ENCODE results near the gene SIAH2.

The SIAH2 gene

GRCh38 chr3:150773616-150774192, 10.7 kb upstream of the SIAH2 start:
- no peak for DNase-seq

GRCh38 chr3:150771600-150771999, 8.6 kb upstream of the SIAH2 start:
- no peak for DNase-seq

- DNase-seq: no peak
Measured at GRCh38 chr3:150770681-150771080, 7.7 kb upstream of the SIAH2 start.

- DNase-seq: no peak
Measured at GRCh38 chr3:150766742-150767141, 3.8 kb upstream of the SIAH2 start.

- no peak for DNase-seq
Measured at GRCh38 chr3:150765949-150766720, 3.2 kb upstream of the SIAH2 start.

- DNase-seq: no peak
Measured at GRCh38 chr3:150764967-150765366, 2.0 kb upstream of the SIAH2 start.

GRCh38 chr3:150764566-150764965, 1.6 kb upstream of the SIAH2 start:
- DNase-seq: no peak

- peak; percentile 47 for DNase-seq
Measured at GRCh38 chr3:150763841-150764483, 993 bp upstream of the SIAH2 start.

GRCh38 chr3:150762662-150763121, 277 bp downstream of the SIAH2 start:
- no peak for DNase-seq

GRCh38 chr3:150761831-150762661, 923 bp downstream of the SIAH2 start:
- DNase-seq: no peak

GRCh38 chr3:150760431-150761200, 2.4 kb downstream of the SIAH2 start:
- no peak for DNase-seq

- DNase-seq: no peak
Measured at GRCh38 chr3:150759947-150760346, 3.0 kb downstream of the SIAH2 start.

- no peak for DNase-seq
Measured at GRCh38 chr3:150759319-150759718, 3.6 kb downstream of the SIAH2 start.

- no peak for DNase-seq
Measured at GRCh38 chr3:150757768-150758167, 5.2 kb downstream of the SIAH2 start.

- no peak for DNase-seq
Measured at GRCh38 chr3:150757364-150757763, 5.6 kb downstream of the SIAH2 start.

GRCh38 chr3:150756491-150757059, 6.4 kb downstream of the SIAH2 start:
- DNase-seq: no peak

GRCh38 chr3:150755902-150756301, 7.1 kb downstream of the SIAH2 start:
- no peak for DNase-seq

- DNase-seq: no peak
Measured at GRCh38 chr3:150754896-150755295, 8.1 kb downstream of the SIAH2 start.

GRCh38 chr3:150751781-150752263, 11.1 kb downstream of the SIAH2 start:
- DNase-seq: no peak

- DNase-seq: no peak
Measured at GRCh38 chr3:150749255-150749654, 13.7 kb downstream of the SIAH2 start.

- no peak for DNase-seq
Measured at GRCh38 chr3:150748684-150749047, 14.3 kb downstream of the SIAH2 start.
